BJ (cell line): ENCODE measurements around the gene BOLA1. TPM values are rescaled to one million over a fixed set of nuclear protein-coding genes. Genes with fewer than 3 reads are reported as not detected.

Experiments
- CTCF ChIA-PET: fragments of 350-600 bp; formaldehyde crosslinking; extraction: SDS; loops from one replicate; lab custom pipeline; 2021; ENCODE audit warnings: antibody characterized with exemption, inconsistent platforms; lab: Yijun Ruan, JAX
- POLR2A ChIA-PET: fragments of 300-600 bp; sonication (Branson Sonifier 250); formaldehyde crosslinking; extraction: SDS; loops from one replicate; lab custom pipeline; 2021; ENCODE audit warnings: antibody characterized with exemption; lab: Charles Lee
- DNase-seq: peaks from one replicate; pipeline ENCODE4 v3.0.0-alpha.2; 2011; ENCODE audit warnings: low read depth
- H3K27me3 ChIP-seq: 2 replicates; pipeline ENCODE4 v1.6.0; 2011; ENCODE audit warnings: low read length; ENCODE audit not compliant: control insufficient read depth, insufficient read depth
- H3K36me3 ChIP-seq: 2 replicates; pipeline ENCODE4 v1.5.1; 2011; ENCODE audit warnings: low read length; ENCODE audit not compliant: control insufficient read depth, insufficient read depth
- H3K4me3 ChIP-seq: 2 replicates; pipeline ENCODE4 v1.5.1; 2011; ENCODE audit warnings: low read depth, mild to moderate bottlenecking, control low read depth, low read length
- CTCF ChIP-seq: IDR thresholded peaks from 2 replicates; pipeline ENCODE4 v1.5.1; 2011; ENCODE audit warnings: low read depth, mild to moderate bottlenecking, control low read depth, inconsistent platforms, low read length, moderate library complexity; ENCODE audit not compliant: insufficient read depth
- polyA plus RNA-seq: library from polyadenylated mRNA; depleted of rRNA; stranded (reverse); fragments of >200 nt; gene quantifications from 2 replicates; pipeline ENCODE4 v1.2.3, GENCODE V29; 2011

The BOLA1 gene
- polyA plus RNA-seq, 1 experiment, result 21.0 TPM

- DNase-seq, result no peak
- Histone ChIP-seq H3K36me3 (no peaks in the 10 kb centered on the region), H3K4me3 (no peak overlapping the region), H3K27me3 (no peaks in the 10 kb centered on the region)
- ChIA-PET CTCF (no interaction called here), POLR2A (no interaction called here)
- no peak for TF ChIP-seq CTCF
Observed at GRCh38 chr1:149877211-149877946, 22.0 kb upstream of the BOLA1 start.

- CTCF ChIA-PET, result no interaction called here
Observed at GRCh38 chr1:149879556-149879955, 19.8 kb upstream of the BOLA1 start.

GRCh38 chr1:149881876-149882275, 17.5 kb upstream of the BOLA1 start:
- CTCF ChIA-PET, result interaction anchor here (0.6 kb wide), 1 partner anchor 305 kb away, joined by 3 read pairs; no protein-coding TSS in a partner anchor
- no peak for TF ChIP-seq CTCF
- Histone ChIP-seq H3K27me3 (no peaks in the 10 kb centered on the region), H3K36me3 (no peaks in the 10 kb centered on the region), H3K4me3 (no peak overlapping the region)
- POLR2A ChIA-PET, result no interaction called here
- DNase-seq, result no peak

More at GRCh38 chr1:149879556-149879955, 19.8 kb upstream of the BOLA1 start:
- Histone ChIP-seq H3K27me3 (no peaks in the 10 kb centered on the region), H3K4me3 (no peak overlapping the region), H3K36me3 (no peaks in the 10 kb centered on the region)
- no peak for DNase-seq
- no peak for TF ChIP-seq CTCF
- POLR2A ChIA-PET, result no interaction called here

GRCh38 chr1:149883598-149884247, 15.6 kb upstream of the BOLA1 start:
- CTCF ChIA-PET, result no interaction called here
- no peak overlapping the region for H3K4me3 ChIP-seq
- no peak for TF ChIP-seq CTCF
- DNase-seq, result no peak
- no peaks in the 10 kb centered on the region for H3K27me3 ChIP-seq
- no peaks in the 10 kb centered on the region for H3K36me3 ChIP-seq
- POLR2A ChIA-PET, result no interaction called here

GRCh38 chr1:149884433-149885338, 14.7 kb upstream of the BOLA1 start:
- POLR2A ChIA-PET, result no interaction called here
- DNase-seq, result no peak
- Histone ChIP-seq H3K4me3 (peak overlapping the region; percentile 67), H3K36me3 (no peaks in the 10 kb centered on the region), H3K27me3 (no peaks in the 10 kb centered on the region)
- CTCF ChIA-PET, result no interaction called here
- TF ChIP-seq CTCF, result no peak
